Measurements from ENCODE around the gene TMEM63A. TPM values are rescaled to one million over a fixed set of nuclear protein-coding genes. Genes with fewer than 3 reads are reported as not detected.

The TMEM63A gene
- total RNA-seq, 1 donor from 2014 or later, result 5.1 TPM

- Histone ChIP-seq H3K79me2 (ENCODE audit: low read depth) (no peaks in the 10 kb centered on the region), H3K27ac (no peak overlapping the region), H3F3A (ENCODE audit: low read depth) (no peaks in the 10 kb centered on the region), H3K4me3 (no peak overlapping the region), H3K36me3 (no peaks in the 10 kb centered on the region), H2AFZ (replicated peaks) (no peak overlapping the region), H3K9ac (no peak overlapping the region), H4K20me1 (ENCODE audit: low read depth) (no peaks in the 10 kb centered on the region), H3K9me3 (ENCODE audit: low read depth) (no peaks in the 10 kb centered on the region), H3K27me3 (no peaks in the 10 kb centered on the region), H3K4me2 (no peak overlapping the region), H3K4me1 (no peaks in the 10 kb centered on the region)
- Mint-ChIP-seq H3K9me3 (no peaks in the 10 kb centered on the region), H3K36me3 (peaks cover 13% of the 10 kb centered on the region), H3K4me3 (no peak overlapping the region), H3K27ac (no peak overlapping the region), H3K27me3 (ENCODE audit: insufficient read depth, low read depth) (peaks cover 2% of the 10 kb centered on the region), H3K4me1 (no peaks in the 10 kb centered on the region)
- DNase-seq (ENCODE audit: low spot score), result no peak
- TF ChIP-seq EZH2 (IDR thresholded peaks at IDR 0.05) (no peak), EZH2phosphoT487 (IDR thresholded peaks at IDR 0.05) (no peak), CTCF (IDR thresholded peaks at IDR 0.05) (no peak)
Measured at GRCh38 chr1:225835856-225836255, 46.3 kb downstream of the TMEM63A start.

DNA sequence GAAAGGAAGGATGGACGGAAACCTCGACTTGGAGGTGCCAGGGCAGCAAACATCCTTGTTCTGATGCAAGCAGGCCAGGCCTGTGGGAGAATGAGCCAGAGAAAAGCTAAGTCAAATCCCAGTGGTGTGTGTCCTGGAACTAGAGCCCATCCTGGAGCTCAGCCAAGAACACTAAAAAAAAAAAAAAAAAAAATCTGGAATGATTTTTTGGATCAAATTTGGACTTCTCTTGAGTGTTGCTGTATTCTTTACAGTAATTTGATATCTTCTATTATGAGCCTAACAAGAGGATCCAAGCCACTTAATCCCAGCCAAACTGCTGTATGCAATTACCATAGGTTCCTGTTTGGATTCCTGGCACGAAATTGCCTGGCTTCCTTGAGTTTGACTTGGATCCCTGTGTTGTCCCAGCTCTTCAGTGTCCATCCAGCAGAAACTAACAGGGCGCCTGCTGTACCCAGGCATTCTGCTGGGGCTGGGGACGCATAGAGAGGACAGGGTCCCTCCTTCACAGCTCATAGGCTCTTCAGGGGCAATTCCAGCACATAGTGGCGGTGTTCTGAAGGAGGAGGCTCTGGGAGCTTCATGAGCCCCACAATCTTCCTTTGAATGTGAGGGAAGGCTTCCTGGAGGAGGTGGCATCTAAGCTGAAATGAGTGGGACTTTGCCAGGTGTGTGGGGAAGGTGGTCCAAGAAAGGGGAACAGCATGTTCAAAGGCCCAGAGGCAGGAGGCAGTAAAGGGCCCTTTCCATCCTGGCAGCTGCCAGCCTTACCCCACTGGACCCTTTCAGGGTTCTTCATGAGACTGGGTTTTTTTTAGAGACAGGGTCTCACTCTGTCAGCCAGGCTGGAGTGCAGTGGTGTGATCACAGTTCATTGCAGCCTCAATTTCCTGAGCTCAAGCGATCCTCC, 47.5 kb downstream of the TMEM63A start:
- Mint-ChIP-seq H3K27me3 (ENCODE audit: insufficient read depth, low read depth) (peaks cover 2% of the 10 kb centered on the region), H3K36me3 (peaks cover 9% of the 10 kb centered on the region), H3K4me3 (no peak overlapping the region), H3K4me1 (no peaks in the 10 kb centered on the region), H3K9me3 (no peaks in the 10 kb centered on the region), H3K27ac (no peak overlapping the region)
- H3K27ac ChIP-seq, result no peak overlapping the region
- H3F3A ChIP-seq (ENCODE audit: low read depth), result no peaks in the 10 kb centered on the region
- H3K4me1 ChIP-seq, result no peaks in the 10 kb centered on the region
- no peak for TF ChIP-seq EZH2phosphoT487 (IDR thresholded peaks at IDR 0.05)
- TF ChIP-seq EZH2 (IDR thresholded peaks at IDR 0.05), result no peak
- TF ChIP-seq CTCF (IDR thresholded peaks at IDR 0.05), result no peak
- no peaks in the 10 kb centered on the region for H3K27me3 ChIP-seq
- no peaks in the 10 kb centered on the region for H3K79me2 ChIP-seq (ENCODE audit: low read depth)
- no peak overlapping the region for H3K4me3 ChIP-seq
- no peak overlapping the region for H3K9ac ChIP-seq
- H4K20me1 ChIP-seq (ENCODE audit: low read depth), result no peaks in the 10 kb centered on the region
- no peaks in the 10 kb centered on the region for H3K9me3 ChIP-seq (ENCODE audit: low read depth)
- no peak for DNase-seq (ENCODE audit: low spot score)
- H3K4me2 ChIP-seq, result no peak overlapping the region
- no peak overlapping the region for H2AFZ ChIP-seq (replicated peaks)
- H3K36me3 ChIP-seq, result no peaks in the 10 kb centered on the region

GRCh38 chr1:225830841-225831240, 51.3 kb downstream of the TMEM63A start:
- peaks cover 8% of the 10 kb centered on the region for H3K4me1 Mint-ChIP-seq
- no peak overlapping the region for H3K9ac ChIP-seq
- H3K27me3 Mint-ChIP-seq (ENCODE audit: insufficient read depth, low read depth), result peaks cover 4% of the 10 kb centered on the region
- no peak overlapping the region for H3K4me2 ChIP-seq
- no peaks in the 10 kb centered on the region for H3K9me3 Mint-ChIP-seq
- H3K36me3 Mint-ChIP-seq, result peaks cover 9% of the 10 kb centered on the region
- H4K20me1 ChIP-seq (ENCODE audit: low read depth), result peaks cover 2% of the 10 kb centered on the region
- H2AFZ ChIP-seq (replicated peaks), result no peak overlapping the region
- no peak for DNase-seq (ENCODE audit: low spot score)
- peaks cover 2% of the 10 kb centered on the region for H3K4me1 ChIP-seq
- H3K27ac ChIP-seq, result no peak overlapping the region
- H3K9me3 ChIP-seq (ENCODE audit: low read depth), result no peaks in the 10 kb centered on the region
- H3K4me3 ChIP-seq, result no peak overlapping the region
- no peaks in the 10 kb centered on the region for H3K27me3 ChIP-seq
- H3K4me3 Mint-ChIP-seq, result no peak overlapping the region
- no peak overlapping the region for H3K27ac Mint-ChIP-seq
- TF ChIP-seq CTCF (IDR thresholded peaks at IDR 0.05) (no peak), EZH2phosphoT487 (IDR thresholded peaks at IDR 0.05) (no peak), EZH2 (IDR thresholded peaks at IDR 0.05) (no peak)
- H3K79me2 ChIP-seq (ENCODE audit: low read depth), result no peaks in the 10 kb centered on the region
- H3K36me3 ChIP-seq, result no peaks in the 10 kb centered on the region
- peaks cover 1% of the 10 kb centered on the region for H3F3A ChIP-seq (ENCODE audit: low read depth)
